Pons (tissue), 1 donor: ENCODE measurements around the gene BNIP5.
"Not testable (repeated sequence)": the region's sequence is repeated elsewhere in the genome, so short reads cannot be mapped to it uniquely, and the experiment has no call there.

Source experiments
- DNase-seq: peaks from one replicate; pipeline ENCODE4 v3.0.0-alpha.2; 2016; ENCODE audit warnings: low spot score

The BNIP5 gene

GRCh38 chr6:36364669-36365479, 28.2 kb upstream of the BNIP5 start:
- no peak for DNase-seq

- DNase-seq: not testable (repeated sequence)
Observed at GRCh38 chr6:36364061-36364635, 27.5 kb upstream of the BNIP5 start.

- DNase-seq: not testable (repeated sequence)
Observed at GRCh38 chr6:36363371-36363752, 26.7 kb upstream of the BNIP5 start.

- no peak for DNase-seq
Observed at GRCh38 chr6:36362551-36363370, 26.1 kb upstream of the BNIP5 start.

GRCh38 chr6:36361071-36361470, 24.4 kb upstream of the BNIP5 start:
- no peak for DNase-seq

- DNase-seq: peak; percentile 88
Observed at GRCh38 chr6:36360241-36361054, 23.8 kb upstream of the BNIP5 start.

- peak; percentile 84 for DNase-seq
Observed at GRCh38 chr6:36358226-36358915, 21.7 kb upstream of the BNIP5 start.

- no peak for DNase-seq
Observed at GRCh38 chr6:36357872-36358225, 21.2 kb upstream of the BNIP5 start.

GRCh38 chr6:36355819-36356218, 19.1 kb upstream of the BNIP5 start:
- no peak for DNase-seq

- no peak for DNase-seq
Observed at GRCh38 chr6:36353411-36353915, 16.8 kb upstream of the BNIP5 start.

GRCh38 chr6:36352477-36353157, 15.9 kb upstream of the BNIP5 start:
- no peak for DNase-seq

- DNase-seq: no peak
Observed at GRCh38 chr6:36350681-36351571, 14.2 kb upstream of the BNIP5 start.

GRCh38 chr6:36350082-36350481, 13.4 kb upstream of the BNIP5 start:
- no peak for DNase-seq

GRCh38 chr6:36349240-36349639, 12.6 kb upstream of the BNIP5 start:
- DNase-seq: no peak

- no peak for DNase-seq
Observed at GRCh38 chr6:36347621-36348020, 10.9 kb upstream of the BNIP5 start.

GRCh38 chr6:36346486-36347273, 10.0 kb upstream of the BNIP5 start:
- DNase-seq: no peak

- DNase-seq: no peak
Observed at GRCh38 chr6:36345681-36346466, 9.2 kb upstream of the BNIP5 start.

GRCh38 chr6:36343109-36343680, 6.5 kb upstream of the BNIP5 start:
- DNase-seq: no peak
